Ishikawa (cell line): ENCODE measurements around the gene SAP30.

Experiments used
- CEBPB ChIP-seq: IDR thresholded peaks from 2 replicates; pipeline ENCODE4 v1.6.1; 2012
- EGR1 ChIP-seq: IDR thresholded peaks from 2 replicates; pipeline ENCODE4 v1.6.1; 2012
- EP300 ChIP-seq: IDR thresholded peaks from 2 replicates; pipeline ENCODE4 v1.6.1; 2012; ENCODE audit warnings: borderline replicate concordance
- RAD21 ChIP-seq: IDR thresholded peaks from 2 replicates; pipeline ENCODE4 v1.6.1; 2012; ENCODE audit warnings: low read depth
- TAF1 ChIP-seq: IDR thresholded peaks from 2 replicates; pipeline ENCODE4 v1.6.1; 2012; ENCODE audit warnings: low read depth, mild to moderate bottlenecking
- TEAD4 ChIP-seq: IDR thresholded peaks from 2 replicates; pipeline ENCODE4 v1.6.1; 2012
- YY1 ChIP-seq: IDR thresholded peaks from 2 replicates; pipeline ENCODE4 v1.6.1; 2012; ENCODE audit warnings: low read depth
- ZBTB7A ChIP-seq: IDR thresholded peaks from 2 replicates; pipeline ENCODE4 v1.6.1; 2012; ENCODE audit warnings: low read depth
- TF ChIP-seq, protein P1 (sequence below): IDR thresholded peaks from 2 replicates; pipeline ENCODE4 v1.6.1; 2012; ENCODE audit warnings: low read depth, mild to moderate bottlenecking

DNA sequence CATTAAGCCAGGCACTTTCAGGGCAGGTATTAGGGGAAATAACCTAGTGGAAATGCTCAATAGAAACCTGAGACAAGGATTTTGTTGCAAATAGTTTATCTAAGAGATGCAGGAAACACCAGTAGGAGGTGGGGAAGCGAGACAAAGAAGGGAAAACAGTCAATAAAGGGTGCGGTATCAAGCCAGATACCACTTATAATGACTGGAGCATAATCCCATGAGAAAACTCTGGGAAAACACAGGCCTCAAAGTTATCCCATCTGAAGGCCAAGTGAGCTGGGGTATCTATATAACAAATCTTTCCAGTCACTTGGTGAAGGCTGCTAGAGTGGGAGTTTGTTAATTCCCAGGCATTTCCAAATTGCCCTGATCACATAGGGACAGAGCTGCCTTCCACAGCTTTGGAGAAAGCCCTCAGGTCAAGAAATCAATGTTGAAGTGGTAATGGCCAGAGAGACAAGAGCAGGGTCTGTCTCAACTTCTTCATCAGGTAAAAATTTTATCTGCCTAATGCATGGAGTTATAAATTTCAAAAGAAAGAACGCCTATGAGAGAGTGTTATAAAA, 26.8 kb upstream of the SAP30 start:
- TF ChIP-seq CEBPB (no peak), TEAD4 (no peak), TAF1 (no peak), ZBTB7A (no peak), RAD21 (no peak), EP300 (no peak), EGR1 (no peak), YY1 (no peak)
- TF ChIP-seq, protein P1, sequence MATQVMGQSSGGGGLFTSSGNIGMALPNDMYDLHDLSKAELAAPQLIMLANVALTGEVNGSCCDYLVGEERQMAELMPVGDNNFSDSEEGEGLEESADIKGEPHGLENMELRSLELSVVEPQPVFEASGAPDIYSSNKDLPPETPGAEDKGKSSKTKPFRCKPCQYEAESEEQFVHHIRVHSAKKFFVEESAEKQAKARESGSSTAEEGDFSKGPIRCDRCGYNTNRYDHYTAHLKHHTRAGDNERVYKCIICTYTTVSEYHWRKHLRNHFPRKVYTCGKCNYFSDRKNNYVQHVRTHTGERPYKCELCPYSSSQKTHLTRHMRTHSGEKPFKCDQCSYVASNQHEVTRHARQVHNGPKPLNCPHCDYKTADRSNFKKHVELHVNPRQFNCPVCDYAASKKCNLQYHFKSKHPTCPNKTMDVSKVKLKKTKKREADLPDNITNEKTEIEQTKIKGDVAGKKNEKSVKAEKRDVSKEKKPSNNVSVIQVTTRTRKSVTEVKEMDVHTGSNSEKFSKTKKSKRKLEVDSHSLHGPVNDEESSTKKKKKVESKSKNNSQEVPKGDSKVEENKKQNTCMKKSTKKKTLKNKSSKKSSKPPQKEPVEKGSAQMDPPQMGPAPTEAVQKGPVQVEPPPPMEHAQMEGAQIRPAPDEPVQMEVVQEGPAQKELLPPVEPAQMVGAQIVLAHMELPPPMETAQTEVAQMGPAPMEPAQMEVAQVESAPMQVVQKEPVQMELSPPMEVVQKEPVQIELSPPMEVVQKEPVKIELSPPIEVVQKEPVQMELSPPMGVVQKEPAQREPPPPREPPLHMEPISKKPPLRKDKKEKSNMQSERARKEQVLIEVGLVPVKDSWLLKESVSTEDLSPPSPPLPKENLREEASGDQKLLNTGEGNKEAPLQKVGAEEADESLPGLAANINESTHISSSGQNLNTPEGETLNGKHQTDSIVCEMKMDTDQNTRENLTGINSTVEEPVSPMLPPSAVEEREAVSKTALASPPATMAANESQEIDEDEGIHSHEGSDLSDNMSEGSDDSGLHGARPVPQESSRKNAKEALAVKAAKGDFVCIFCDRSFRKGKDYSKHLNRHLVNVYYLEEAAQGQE = no peak
